HL-60 (cell line): ENCODE results near the gene PPP1R9A.

ENCODE experiments used
- DNase-seq, 2 experiments: peaks; one replicate each; pipeline ENCODE4 v3.0.0-alpha.2; 2010 to 2020; ENCODE audit warnings: low read depth in 1 of 2, low spot score in 1 of 2
- H3K27ac ChIP-seq: fragments of 250-450 bp; sonication (Bioruptor Pico); replicated peaks from 2 replicates; pipeline ENCODE4 v1.5.1; 2020; ENCODE audit warnings: mild to moderate bottlenecking, moderate library complexity
- H3K27me3 ChIP-seq: fragments of 250-450 bp; sonication (Bioruptor Pico); 2 replicates; pipeline ENCODE4 v1.5.1; 2021; ENCODE audit warnings: mild to moderate bottlenecking, moderate library complexity; ENCODE audit not compliant: insufficient read depth, poor library complexity, severe bottlenecking
- H3K4me3 ChIP-seq: replicated peaks from 2 replicates; pipeline ENCODE4 v1.5.1; 2011; ENCODE audit warnings: mild to moderate bottlenecking, control low read depth, low read length; ENCODE audit not compliant: insufficient read depth
- CTCF ChIP-seq: IDR thresholded peaks from one replicate; pipeline ENCODE4 v1.5.1; 2011; ENCODE audit warnings: low read length, control low read depth, inconsistent platforms; ENCODE audit not compliant: insufficient read depth
- GABPA ChIP-seq: IDR thresholded peaks from 2 replicates; pipeline ENCODE4 v1.6.1; 2012; ENCODE audit warnings: low read depth
- POLR2AphosphoS5 ChIP-seq: IDR thresholded peaks from 2 replicates; pipeline ENCODE4 v1.6.1; 2012; ENCODE audit warnings: low read depth
- REST ChIP-seq: IDR thresholded peaks from 2 replicates; pipeline ENCODE4 v1.6.1; 2012; ENCODE audit warnings: low read depth; ENCODE audit not compliant: insufficient replicate concordance
- SPI1 ChIP-seq: IDR thresholded peaks from 2 replicates; pipeline ENCODE4 v1.6.1; 2012; ENCODE audit warnings: low read depth, mild to moderate bottlenecking, borderline replicate concordance

The PPP1R9A gene

GRCh38 chr7:94877731-94878670 lies 29.4 kb upstream of the PPP1R9A start:
- TF ChIP-seq SPI1 (no peak), GABPA (no peak), POLR2AphosphoS5 (no peak), CTCF (no peak), REST (no peak)
- no peak overlapping the region for H3K27ac ChIP-seq
- H3K4me3 ChIP-seq = no peak overlapping the region
- H3K27me3 ChIP-seq = no peaks in the 10 kb centered on the region
- DNase-seq = no peak

GRCh38 chr7:94882891-94883290 lies 24.5 kb upstream of the PPP1R9A start:
- no peak overlapping the region for H3K27ac ChIP-seq
- no peaks in the 10 kb centered on the region for H3K27me3 ChIP-seq
- no peak for DNase-seq
- H3K4me3 ChIP-seq = no peak overlapping the region
- no peak for TF ChIP-seq REST

GRCh38 chr7:94883616-94884015 lies 23.8 kb upstream of the PPP1R9A start:
- TF ChIP-seq SPI1 (no peak), POLR2AphosphoS5 (no peak), GABPA (no peak), CTCF (no peak), REST (no peak)
- no peak overlapping the region for H3K4me3 ChIP-seq
- H3K27me3 ChIP-seq = no peaks in the 10 kb centered on the region
- H3K27ac ChIP-seq = no peak overlapping the region
- no peak for DNase-seq
